Right ventricle myocardium inferior (tissue), 1 donor: ENCODE results near the gene RPS17. TPM values are rescaled to one million over a fixed set of nuclear protein-coding genes. Genes with fewer than 3 reads are reported as not detected.
A peak's percentile ranks its signal among the peaks of the same experiment; 100 is the strongest.
"Not testable (repeated sequence)": the region's sequence is repeated elsewhere in the genome, so short reads cannot be mapped to it uniquely, and the experiment has no call there.

ENCODE experiments used
- ATAC-seq: fragments of 200-7000 bp; cut with Tn5 transposase; one replicate; pipeline ENCODE4 v1.9.1; 2020; ENCODE audit warnings: mild to moderate bottlenecking, moderate library complexity
- DNase-seq: peaks from one replicate; pipeline ENCODE4 v3.0.0; 2021; ENCODE audit errors: missing footprints
- intact Hi-C: fragments of 100-400 bp; cut with DNase I; formaldehyde crosslinking; loops from one replicate; pipeline ENCODE4 v1.11.0; 2022
- total RNA-seq: library from RNA; stranded (reverse); fragmentation: NEBNext Ultra II Directional; extraction: Animal tissue kit (Norgen Biotek cat#: 25700); gene quantifications from one replicate; pipeline ENCODE4 v1.2.1, GENCODE V29; 2021
- donor health status: DM: no; HTN: yes; CAD: no; lungs with severe emphysema.

The RPS17 gene
- total RNA-seq, 1 donor from 2014 or later = 867 TPM

DNA sequence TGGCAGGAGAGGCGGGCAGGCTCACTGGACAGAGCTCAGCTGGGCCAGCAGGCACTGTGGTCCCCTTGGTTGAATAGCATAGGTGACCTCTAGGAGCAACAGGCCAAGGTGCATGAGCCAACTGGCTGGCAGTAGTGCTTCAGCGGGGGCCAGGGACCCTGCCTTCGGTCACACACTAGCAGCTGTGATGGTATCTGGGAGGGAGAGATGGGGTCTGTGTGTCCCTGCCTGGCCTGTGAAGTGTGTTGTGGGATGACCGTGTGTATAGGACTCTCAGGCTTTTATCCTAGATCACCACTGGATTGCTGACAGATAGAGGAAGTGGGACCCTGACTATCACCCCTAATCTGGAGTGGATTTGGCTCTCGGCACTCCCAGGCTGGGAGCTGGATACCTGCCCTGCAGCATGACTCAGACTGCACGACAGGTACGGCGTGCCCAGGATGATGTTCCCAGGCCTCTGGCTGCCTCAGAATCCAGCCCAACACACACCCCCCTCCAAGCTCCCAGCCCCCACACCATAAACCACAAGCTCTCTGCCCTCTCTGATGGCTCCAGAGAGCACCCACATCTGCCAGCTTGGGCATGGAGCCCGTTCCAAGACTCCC lies 7.8 kb downstream of the RPS17 start:
- intact Hi-C loops = no loop called here
- DNase-seq = no peak

DNA sequence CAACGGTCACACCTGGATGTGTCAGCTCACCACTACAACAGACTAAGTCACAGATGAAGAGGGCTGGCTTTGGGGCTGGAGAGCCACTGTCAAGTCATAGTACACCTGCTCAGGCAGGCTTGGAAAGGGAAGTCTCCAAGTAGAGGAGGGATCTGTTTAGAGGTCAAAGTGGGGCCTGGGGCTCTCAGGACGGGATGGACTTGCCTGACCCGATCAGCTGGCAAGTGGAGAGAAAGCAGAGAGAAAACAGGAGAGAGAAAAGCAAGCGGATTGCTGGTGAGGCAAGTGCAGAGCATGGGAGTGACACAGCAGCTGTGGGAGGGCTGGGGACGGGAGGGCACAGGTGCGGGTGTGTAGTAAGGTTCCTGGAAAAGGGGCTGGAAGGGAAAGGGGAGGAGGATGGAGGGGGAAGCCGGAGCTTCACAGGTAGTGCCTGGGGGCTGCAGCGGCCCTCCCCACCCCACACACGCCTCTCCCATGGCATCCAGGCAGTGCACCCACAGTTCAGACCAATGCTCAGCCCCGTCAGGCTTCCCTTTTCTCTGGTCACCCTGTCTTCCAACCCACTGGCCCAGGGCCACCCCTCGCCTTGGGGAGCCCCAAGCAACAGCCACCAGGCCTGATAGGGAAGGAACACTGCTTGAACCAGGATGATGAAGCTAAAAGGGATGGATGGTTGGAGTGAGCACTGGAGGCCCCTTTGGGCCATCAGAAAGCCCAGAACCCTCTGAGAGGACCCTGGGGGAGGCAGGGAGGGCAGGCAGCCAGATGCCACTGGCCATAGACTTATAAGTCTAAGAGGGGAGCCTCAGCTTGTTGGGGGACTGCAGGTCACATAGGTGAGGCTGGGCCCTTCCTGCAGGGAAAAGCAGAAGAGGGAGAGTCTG lies 8.5 kb downstream of the RPS17 start:
- DNase-seq (no peak), ATAC-seq (no peak)
- intact Hi-C loops = no loop called here

More for the DNA sequence above, 7.8 kb downstream of the RPS17 start:
- no peak for ATAC-seq

DNA sequence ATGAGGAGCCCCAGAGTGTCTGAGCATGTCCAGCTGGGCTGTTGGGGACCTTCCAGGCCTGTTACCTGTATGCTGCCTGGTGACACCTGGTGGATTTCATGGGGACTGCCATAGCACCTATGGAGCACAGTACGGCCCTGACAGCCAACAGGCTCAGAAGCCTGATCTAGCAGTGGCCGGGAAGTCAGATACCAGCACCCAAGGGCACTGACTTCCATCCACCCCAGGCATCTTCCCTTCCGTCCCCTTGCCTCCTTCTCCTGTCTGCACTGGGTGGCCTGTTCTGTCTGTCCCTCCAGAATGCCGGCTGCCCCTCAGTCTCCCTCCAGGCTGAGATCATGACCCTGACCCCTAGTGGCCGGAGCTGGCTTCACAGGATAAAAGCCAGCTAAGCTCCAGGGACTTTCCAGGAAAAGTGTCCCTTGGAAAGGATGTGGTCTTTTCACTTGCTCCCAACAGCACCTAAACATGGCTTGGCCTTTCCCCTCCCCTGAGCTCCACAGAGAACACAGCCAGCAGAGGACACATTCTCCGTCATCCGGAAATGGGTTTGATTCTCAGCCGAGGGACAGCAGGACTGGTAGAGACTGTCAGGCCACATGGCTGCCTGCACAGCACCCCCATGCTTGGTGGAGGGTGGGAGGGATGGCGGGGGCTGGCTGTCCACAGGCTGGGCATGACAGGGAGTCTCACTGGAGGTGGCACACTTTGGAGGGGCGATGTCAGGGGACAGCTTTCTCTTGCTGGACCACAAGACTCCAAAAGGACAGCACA lies 9.5 kb downstream of the RPS17 start:
- ATAC-seq = peak; percentile 79
- intact Hi-C loops = no loop called here
- DNase-seq = no peak

DNA sequence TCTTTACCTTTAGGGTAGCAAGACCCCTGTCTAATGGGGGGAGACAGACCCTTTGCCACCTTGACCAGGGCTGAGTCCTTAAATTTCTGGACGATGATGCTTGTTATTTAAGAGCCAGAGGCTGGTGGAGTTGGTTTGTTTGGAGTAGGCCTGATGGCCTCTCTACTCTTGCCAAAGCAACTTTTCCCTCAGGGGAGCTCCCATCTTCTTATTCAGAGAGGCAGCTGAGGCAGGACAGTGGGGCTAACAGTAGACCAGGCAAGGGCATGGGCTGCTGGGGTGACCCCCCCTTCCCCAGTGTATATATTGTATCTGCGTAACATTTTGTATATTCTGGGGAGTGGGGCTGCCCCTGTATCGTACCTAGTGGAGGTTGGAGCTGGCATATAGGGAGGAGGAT lies 10.3 kb downstream of the RPS17 start:
- ATAC-seq (no peak), DNase-seq (no peak)
- intact Hi-C loops = no loop called here

DNA sequence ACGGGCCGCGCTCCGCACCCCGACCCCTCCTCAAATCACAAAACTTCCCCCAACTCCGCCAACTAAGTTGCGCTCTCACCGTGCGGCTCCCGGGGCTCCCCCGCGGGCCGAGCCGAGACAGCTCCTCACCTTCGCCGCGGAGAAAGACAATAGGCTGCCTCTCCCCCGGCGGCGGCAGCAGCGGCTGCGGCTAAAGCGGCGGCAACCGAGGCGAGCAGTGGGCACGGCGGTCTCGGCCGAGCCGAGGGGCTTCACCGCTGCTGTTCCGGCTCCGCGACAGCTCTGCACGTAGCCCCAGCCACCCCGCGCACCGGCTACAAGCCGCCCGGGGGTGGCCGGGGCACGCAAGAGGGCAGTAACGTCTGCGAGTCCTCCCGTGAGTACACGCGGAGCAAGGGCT lies 26.7 kb downstream of the RPS17 start:
- ATAC-seq, DNase-seq, intact Hi-C loops: not testable (repeated sequence)

DNA sequence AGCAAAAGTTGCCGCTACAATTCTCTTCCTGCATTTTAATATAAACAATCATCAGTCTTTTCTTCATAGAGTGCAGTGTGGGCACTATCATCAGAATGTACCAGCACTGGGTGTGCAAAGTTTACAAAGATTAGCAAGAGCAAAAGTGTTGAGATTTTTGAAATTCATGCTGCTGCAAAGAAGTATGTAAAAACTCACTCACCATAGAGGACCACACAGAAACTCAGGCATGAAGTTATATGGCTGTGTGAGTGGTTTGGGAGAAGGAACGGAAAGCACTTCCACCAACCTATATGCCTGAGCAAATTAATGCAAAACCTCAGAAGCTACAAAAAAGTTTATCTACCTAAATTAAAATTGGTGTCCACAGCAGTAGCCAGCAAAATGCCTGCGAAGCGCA lies 32.6 kb downstream of the RPS17 start:
- DNase-seq, ATAC-seq, intact Hi-C loops: not testable (repeated sequence)

DNA sequence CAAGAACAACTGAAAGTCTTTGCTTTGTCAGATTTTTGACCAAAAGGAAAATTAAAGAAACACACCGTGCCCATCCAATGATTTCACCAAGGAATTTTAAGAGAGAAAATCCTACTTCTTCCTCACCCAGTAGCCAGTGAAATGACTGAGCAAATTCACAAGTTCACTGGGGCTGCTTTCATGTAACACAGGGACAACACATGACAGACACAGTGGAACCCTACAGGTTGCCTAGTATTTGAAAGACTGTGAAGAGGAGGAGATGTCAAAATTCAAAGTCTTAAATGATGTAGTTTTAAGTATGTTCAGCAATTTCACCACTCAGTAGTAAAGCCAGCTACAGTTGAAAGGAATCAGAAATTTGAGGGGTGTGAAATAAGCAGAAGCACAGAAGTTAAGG lies 33.2 kb downstream of the RPS17 start:
- ATAC-seq, DNase-seq, intact Hi-C loops: not testable (repeated sequence)

DNA sequence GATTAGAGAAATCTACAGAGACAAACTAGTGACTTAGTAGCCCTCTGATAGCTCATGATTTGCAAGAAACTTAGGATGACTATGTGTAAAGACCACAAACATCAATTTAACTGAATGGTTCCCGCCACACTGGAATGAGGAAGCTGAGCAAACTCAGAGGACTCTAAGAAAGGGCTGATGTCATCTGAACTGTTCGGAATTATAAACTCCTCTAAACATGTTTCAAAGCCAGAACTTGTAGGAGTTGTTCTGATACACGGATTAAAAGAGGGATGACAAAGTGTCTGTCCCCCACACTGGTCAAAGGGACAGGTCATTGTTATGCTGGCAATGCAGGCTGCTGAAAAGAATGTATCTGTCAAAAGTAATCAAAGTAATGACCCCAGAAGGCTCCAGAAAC lies 34.4 kb downstream of the RPS17 start:
- DNase-seq, intact Hi-C loops: not testable (repeated sequence)
- peak; percentile 26 for ATAC-seq

DNA sequence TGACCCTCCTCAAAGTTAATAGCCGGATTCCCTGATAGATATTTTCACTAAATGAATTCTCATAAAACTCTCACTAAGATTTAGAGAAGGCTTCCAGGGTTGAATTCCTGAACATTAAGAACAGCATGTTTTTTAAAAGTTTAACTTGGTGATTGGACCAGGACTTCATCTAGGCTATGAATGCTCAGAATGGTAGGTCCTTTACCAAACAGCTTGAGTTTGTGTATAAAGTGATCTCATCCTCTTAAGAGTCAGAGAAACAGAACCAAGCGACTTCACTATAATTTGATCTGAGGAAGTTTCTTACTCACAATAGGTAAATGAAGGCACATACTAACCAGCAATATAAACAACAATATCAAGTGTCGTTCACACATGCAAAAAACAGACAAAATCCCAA lies 36.2 kb downstream of the RPS17 start:
- ATAC-seq, intact Hi-C loops, DNase-seq: not testable (repeated sequence)

DNA sequence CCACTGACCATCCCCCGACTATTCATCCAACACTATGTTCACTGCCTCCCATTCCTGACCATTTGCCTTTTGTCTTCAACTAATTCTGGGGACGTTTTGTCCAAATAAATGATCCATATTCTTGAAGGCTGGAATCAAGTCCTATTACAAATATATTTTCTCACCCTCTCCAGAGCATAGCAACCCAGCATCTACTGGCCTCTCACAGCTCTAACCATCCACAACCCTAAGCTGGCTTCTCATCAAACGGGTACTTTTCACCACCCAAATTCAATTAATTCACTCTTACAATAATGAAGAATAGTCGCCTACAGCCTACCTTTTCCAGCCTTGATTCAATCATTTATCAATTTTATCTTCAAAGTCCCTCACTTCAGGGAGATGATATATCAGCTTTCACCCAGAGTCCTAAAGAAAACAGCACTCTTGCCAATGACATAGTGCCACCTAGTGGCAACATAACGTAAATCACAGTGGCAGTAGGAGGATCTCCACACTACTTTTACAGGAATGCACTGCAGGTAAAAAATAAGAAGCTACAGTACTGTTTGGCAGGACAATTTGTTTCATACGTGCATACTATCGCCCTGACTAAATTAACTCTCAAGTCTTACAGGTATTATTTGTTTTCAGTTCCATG lies 37.4 kb downstream of the RPS17 start:
- intact Hi-C loops = not testable (repeated sequence)
- ATAC-seq = peak; percentile 66

DNA sequence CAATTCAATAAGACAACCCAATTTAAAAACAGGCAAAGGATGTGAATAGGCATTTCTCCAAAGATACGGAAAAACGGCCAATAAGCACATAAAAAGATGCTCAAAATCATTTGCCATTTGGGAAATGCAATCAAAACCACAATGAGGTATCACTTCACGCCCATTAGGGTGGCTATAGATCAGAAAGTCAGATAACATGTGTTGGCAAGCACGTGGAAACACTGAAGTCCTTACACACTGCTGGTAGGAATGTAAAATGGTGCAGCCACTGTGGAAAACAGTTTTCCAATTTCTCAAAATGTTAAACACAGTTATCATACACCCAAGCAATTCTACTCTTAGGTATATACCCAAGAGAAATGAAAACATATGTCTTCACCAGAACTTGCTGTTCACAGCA lies 39.5 kb downstream of the RPS17 start:
- DNase-seq, ATAC-seq, intact Hi-C loops: not testable (repeated sequence)

More for the DNA sequence above, 37.4 kb downstream of the RPS17 start:
- not testable (repeated sequence) for DNase-seq

DNA sequence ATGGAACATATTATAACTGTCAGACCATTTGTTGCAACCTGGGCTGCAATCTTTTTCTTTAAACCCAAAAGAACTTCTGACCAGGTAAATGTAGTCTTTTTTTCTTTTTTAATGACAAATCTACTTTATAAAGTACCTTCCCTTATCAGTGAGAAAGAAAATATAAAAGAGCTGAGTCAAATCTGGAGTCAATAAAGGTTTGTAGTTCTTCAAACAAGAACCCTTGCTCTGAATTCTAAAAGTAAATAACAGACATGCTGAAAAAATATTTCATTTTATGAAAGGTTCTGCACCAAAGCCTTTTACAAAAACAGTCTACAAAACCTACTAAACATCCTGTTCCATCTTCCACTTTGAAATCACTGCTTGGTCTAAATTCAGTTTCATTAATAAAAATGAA lies 42.3 kb downstream of the RPS17 start:
- intact Hi-C loops, ATAC-seq, DNase-seq: not testable (repeated sequence)

DNA sequence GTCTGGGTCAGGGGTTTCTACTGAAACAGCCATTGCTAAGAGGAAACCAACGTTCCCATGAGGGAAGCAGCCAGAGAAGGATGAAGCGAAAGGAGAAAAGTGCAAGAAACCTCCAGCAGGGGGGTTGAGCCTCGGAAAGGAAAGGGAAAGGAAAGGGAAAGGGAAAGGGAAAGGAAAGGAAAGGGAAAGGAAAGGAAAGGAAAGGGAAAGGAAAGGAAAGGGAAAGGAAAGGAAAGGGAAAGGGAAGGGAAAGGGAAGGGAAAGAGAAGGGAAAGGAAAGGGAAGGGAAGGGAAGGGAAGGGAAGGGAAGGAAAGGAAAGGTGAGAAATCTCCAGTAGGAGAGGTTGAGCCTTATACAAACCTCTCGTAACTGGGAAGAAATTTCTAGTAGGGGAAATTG lies 52.0 kb downstream of the RPS17 start:
- ATAC-seq, DNase-seq, intact Hi-C loops: not testable (repeated sequence)

DNA sequence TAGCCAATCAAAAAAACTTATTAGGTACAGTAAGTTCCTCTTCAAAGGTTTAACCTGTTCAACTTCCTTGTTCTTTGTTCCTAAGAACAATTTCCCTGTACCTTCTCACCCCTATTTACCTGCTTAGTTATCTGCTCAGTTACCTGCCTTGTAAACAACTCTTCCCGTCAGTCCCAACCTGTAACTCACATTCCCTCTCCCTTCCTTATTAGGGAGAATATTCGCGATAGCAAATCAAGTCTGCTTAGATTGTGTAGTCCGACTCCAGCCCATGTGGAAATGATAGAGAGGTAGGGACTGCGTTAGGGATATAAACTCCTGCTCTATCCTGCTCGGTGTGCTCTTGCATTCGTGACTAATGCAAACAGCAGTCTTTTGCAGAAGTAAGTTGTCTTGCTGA lies 53.2 kb downstream of the RPS17 start:
- intact Hi-C loops, DNase-seq, ATAC-seq: not testable (repeated sequence)

Other genes with a start within 250 kb of the RPS17 start
- 0.14 TPM for gene GOLGA6L10, start 191.0 kb downstream of the RPS17 start, total RNA-seq
- 1.2 TPM for gene GOLGA6L9, start 110.6 kb downstream of the RPS17 start, total RNA-seq
- gene CPEB1, start 106.9 kb upstream of the RPS17 start, total RNA-seq = 1.9 TPM
- gene AP3B2, start 169.4 kb upstream of the RPS17 start, total RNA-seq = 0.54 TPM